GM12891 (cell line): Measurements from ENCODE around the gene ASXL1.
"Not testable (repeated sequence)": the region's sequence is repeated elsewhere in the genome, so short reads cannot be mapped to it uniquely, and the experiment has no call there.

ENCODE experiments used
- DNase-seq: peaks from one replicate; pipeline ENCODE4 v3.0.0; 2011; ENCODE audit warnings: low spot score; ENCODE audit not compliant: insufficient read length
- FAIRE-seq: peaks from 2 replicates; lab custom pipeline; 2011; peaks lifted over from hg19 to GRCh38; lab: Jason Lieb, UNC
- PAX5 ChIP-seq: IDR thresholded peaks from 2 replicates; pipeline ENCODE4 v1.6.1; 2011; ENCODE audit warnings: low read length, moderate library complexity, mild to moderate bottlenecking; ENCODE audit not compliant: insufficient read depth, severe bottlenecking
- POLR2A ChIP-seq: IDR thresholded peaks from 2 replicates; pipeline ENCODE4 v1.6.1; 2011; ENCODE audit warnings: low read depth, low read length, control low read depth
- POLR2AphosphoS5 ChIP-seq: IDR thresholded peaks from 2 replicates; pipeline ENCODE4 v1.6.1; 2011; ENCODE audit warnings: low read depth, low read length, control low read depth
- POU2F2 ChIP-seq: IDR thresholded peaks from 2 replicates; pipeline ENCODE4 v1.6.1; 2011; ENCODE audit warnings: low read depth, mild to moderate bottlenecking, control low read depth, low read length, moderate library complexity
- SPI1 ChIP-seq: IDR thresholded peaks from 2 replicates; pipeline ENCODE4 v1.6.1; 2011; ENCODE audit warnings: low read depth, low read length, control low read depth
- TAF1 ChIP-seq: IDR thresholded peaks from 2 replicates; pipeline ENCODE4 v1.6.1; 2011; ENCODE audit warnings: low read depth, low read length, control low read depth

The ASXL1 gene

DNA sequence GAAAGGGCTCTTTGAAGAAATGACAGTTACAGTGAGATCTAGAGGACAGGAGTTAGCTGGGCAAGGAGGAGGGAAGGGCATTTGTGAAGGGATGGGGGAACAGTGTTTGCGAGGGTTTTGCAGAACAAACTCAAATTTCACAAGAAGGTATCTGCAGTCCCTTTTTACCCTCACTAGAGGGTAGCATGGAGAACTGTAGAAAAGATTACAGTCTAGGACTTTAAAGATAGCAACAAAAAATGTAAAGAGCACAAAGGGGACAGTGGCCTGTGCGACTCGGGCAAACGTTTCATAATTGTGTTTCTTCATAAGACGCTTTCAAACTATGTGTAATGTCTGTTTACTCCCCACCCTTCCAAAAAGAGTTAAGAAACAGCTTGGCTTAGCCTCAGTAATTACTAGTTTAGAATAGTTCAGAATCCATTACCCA, 21.2 kb upstream of the ASXL1 start:
- no peak for TF ChIP-seq POLR2A
- TF ChIP-seq SPI1, result no peak
- no peak for TF ChIP-seq POU2F2
- TF ChIP-seq TAF1, result no peak
- no peak for TF ChIP-seq PAX5
- TF ChIP-seq POLR2AphosphoS5, result no peak
- no peak for DNase-seq
- peak; percentile 40 for FAIRE-seq

DNA sequence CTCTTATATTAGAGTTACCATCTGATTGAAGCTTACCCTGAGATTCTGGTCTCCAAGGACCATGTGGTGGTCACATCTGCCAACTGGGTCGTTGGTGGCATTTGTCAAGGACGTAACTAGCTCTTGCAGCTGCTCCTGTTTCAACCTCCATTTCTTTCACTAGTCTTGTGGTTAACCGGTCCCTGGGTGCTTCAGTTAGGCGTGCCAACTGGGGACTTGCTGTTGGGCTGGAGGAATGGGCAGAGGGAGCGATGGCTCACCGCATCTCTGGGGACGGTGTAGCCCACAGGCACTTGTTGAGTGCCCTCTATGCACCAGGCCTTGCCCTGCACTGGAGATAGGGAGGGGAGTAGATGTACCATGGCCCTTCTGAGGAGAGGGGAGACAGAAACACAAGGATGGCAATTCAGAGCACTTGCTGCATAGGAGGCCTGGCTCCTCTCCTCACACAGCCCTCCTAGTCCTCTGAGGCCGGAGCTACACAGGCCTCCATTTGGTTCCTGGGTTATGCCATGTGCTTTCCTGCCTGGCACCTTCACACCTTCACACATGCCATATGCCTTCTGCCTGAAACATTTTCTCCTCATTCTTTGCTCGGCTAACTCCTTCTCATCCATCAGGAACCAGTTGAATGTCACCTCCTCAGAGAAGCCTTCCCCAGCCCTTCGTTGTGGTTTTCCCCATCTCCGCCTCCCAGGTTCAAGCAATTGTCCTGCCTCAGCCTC, 20.0 kb upstream of the ASXL1 start:
- FAIRE-seq, result no peak
- TF ChIP-seq POLR2A (no peak), SPI1 (no peak), TAF1 (no peak), POU2F2 (no peak), PAX5 (no peak), POLR2AphosphoS5 (no peak)
- no peak for DNase-seq

DNA sequence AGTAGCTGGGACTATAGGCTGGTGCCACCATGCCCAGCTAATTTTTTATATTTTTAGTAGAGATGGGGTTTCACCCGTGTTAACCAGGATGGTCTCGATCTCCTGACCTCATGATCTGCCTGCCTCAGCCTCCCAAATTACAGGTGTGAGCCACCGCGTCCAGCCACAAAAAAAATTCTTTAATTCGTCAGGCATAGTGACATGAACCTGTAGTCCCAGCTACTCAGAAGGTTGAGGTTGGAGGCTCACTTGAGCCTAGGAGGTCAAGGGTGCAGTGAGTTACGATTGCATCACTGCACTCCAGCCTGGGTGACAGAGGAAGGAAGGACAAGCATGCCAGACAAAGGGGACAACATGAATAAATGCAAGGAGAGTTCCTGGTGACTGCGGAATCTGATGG, 19.5 kb upstream of the ASXL1 start:
- FAIRE-seq (no peak), DNase-seq (no peak)
- TF ChIP-seq TAF1 (no peak), POU2F2 (no peak), POLR2AphosphoS5 (no peak), SPI1 (no peak), POLR2A (no peak), PAX5 (no peak)

DNA sequence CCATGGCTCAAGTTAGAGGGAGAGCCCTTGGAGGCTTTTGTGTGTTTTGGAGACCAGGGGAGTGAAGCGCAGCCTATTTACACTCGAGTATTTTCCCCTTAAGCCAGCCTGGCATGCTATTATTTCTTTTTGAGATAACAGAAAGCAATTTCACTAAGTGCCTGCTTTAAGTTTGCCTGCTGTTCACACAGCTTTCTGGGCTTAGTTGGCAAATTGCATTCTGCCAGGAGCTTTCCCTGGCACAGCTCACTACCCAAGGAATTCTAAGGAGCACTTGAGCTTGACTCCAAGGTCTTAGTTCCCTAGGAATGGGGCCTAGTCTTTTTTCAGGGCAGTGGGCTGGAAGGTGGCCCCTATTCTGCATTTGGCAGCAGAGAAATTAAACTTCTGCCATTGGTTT, 19.0 kb upstream of the ASXL1 start:
- DNase-seq (no peak), FAIRE-seq (no peak)
- TF ChIP-seq POU2F2 (no peak), TAF1 (no peak), POLR2AphosphoS5 (no peak), SPI1 (no peak), PAX5 (no peak)

DNA sequence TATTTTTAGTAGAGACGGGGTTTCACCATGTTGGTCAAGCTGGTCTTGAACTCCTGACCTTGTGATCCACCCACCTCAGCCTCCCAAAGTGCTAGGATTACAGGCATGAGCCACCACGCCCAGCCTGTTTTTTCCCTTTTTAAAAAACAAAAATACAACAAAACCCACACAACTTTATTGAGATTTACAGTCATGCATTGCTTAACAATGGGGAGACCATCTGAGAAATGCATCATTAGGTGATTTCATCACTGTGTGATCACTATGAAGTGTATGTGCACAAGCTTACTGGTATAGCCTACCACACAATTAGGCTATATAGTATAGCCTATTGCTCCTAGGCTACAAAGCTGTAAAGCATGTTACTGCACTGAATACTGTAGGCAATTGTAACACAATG, 17.1 kb upstream of the ASXL1 start:
- not testable (repeated sequence) for DNase-seq, FAIRE-seq

DNA sequence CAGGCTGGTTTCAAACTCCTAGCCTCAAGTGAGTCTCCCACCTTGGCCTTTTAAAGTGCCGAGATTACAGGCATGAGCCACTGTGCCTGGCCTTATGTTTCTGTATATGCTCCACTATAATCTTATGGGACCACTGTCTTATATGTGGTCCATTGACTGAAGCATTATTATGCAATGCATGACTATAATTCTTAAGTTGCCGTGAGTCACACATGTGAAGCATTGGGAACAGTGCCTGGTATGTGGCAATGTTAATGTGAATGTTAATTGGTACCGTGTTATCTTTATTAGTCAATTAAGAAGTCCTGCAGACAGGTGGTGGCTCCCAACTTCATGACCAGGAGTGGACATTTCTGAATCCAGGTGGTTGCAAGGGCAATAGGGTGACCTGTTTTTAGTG, 14.7 kb upstream of the ASXL1 start:
- FAIRE-seq (no peak), DNase-seq (no peak)
- TF ChIP-seq PAX5 (no peak), SPI1 (no peak), POLR2AphosphoS5 (no peak), TAF1 (no peak), POLR2A (no peak), POU2F2 (no peak)

DNA sequence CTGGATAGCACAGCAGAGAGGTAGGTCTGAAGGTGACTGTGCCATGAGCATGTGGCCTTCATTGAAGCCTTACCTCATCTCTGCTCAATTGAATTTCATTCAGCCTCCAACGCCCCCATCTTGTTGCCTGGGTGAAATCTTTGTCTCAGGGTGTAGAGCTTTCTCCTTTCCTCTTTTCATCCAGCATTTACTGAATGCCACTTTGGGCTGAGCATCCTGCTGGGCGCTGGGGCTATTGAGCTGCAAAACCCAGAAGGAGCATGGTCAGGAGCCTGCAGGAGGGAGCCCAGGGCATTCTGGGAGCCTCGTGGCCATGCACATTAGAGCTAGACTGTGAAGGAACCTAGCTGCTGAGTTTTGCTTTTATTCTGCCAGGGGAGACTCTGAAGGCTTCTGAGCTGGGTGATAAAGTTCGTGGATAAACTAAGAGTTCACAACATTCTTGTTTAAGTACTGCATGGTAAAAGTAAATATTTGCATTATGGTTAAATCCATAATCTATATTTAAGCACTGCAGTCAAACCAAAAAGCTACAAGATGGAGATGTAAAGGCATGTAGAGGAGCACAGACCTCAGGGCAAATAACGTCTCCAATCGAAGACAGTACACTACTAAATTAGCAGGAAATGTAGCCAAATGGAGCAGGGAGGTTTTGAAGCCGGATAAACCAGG, 13.2 kb upstream of the ASXL1 start:
- no peak for TF ChIP-seq POU2F2
- no peak for TF ChIP-seq TAF1
- TF ChIP-seq SPI1, result no peak
- TF ChIP-seq PAX5, result no peak
- no peak for TF ChIP-seq POLR2AphosphoS5
- TF ChIP-seq POLR2A, result no peak
- DNase-seq (no peak), FAIRE-seq (no peak)

DNA sequence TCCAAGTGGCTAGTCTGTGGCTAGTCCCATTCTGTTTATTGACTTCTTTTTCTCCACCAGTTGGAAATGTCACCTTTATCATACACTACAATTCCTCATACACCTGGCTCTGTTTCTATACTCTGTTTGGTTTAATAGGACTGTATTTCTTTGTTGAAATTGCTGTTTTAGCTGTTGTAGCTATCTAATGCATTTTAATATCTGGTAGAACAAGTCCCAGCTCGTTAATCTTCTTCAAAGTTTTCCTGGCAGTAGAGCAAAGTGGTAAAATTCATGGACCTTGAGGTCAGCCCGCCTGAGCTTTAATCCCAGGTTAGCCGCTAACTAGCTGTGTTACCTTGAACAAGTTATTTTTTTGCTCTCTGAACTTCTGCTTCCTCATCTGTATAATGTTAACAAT, 9.9 kb upstream of the ASXL1 start:
- DNase-seq, result no peak
- TF ChIP-seq POLR2A (no peak), POU2F2 (no peak), PAX5 (no peak), TAF1 (no peak), SPI1 (no peak)
- no peak for FAIRE-seq

DNA sequence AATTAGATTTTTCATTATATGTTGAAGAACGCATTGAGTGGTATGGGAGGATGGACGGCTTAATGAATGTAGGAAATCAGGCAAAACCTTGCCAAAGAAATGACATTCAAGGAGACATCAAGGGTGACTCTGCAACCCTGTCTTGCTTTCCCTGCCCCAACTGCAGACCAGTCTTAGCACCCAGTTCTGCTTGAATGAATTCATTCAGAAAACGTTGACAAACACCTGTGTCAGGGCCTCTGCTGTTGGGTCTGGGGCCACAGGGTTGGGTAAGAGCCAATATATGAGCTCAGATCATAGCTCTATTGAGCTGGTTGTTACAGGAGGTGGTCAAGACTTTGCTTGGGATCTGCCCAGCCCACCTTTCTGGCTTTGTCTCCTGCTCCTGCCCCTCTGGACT, 7.7 kb upstream of the ASXL1 start:
- TF ChIP-seq SPI1 (no peak), PAX5 (peak; percentile 29), POLR2AphosphoS5 (no peak)
- peak; percentile 43 for FAIRE-seq

DNA sequence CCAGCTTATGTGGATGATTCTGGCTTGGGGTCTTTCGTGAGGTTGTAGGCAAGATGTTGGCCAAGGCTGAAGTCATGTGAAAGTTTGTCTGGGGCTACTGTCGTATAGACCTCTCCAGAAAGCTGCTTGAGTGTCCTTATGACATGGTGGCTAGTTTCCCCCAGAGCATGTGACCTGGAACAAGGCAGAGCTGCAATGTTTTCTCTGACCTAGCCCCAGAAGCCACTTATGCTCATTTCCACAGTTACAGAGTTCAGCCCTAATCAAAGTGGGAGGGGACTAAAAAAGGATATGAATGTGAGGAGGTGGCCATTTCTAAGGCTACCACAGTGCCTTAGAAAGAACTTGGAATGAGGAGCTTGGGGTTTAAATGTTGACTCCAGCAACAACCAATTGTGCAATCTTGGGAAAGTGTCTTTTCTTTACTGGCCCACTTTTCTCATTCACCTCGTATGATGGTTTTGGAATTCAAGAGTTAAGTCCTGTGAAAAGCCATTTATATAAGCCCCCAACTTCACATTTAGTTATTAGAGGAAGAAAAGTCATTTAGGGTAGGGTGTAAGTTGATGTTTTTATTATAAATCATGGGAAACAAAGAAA, 5.9 kb upstream of the ASXL1 start:
- no peak for FAIRE-seq
- TF ChIP-seq POU2F2, result no peak
- no peak for TF ChIP-seq TAF1
- no peak for TF ChIP-seq POLR2A
- no peak for TF ChIP-seq PAX5
- TF ChIP-seq SPI1, result no peak
- no peak for TF ChIP-seq POLR2AphosphoS5
- no peak for DNase-seq

More for the DNA sequence above, 7.7 kb upstream of the ASXL1 start:
- no peak for DNase-seq
